Spleen (tissue), 7 donors: ENCODE measurements around the gene DTD2.

Source experiments
- POLR2A ChIP-seq, 3 donors: fragments of 450-650 bp; IDR thresholded peaks; one replicate each; pipeline ENCODE4 v1.5.1; 2017; ENCODE audit warnings: antibody characterized with exemption in 3 of 3, mild to moderate bottlenecking in 1 of 3
- POLR2AphosphoS5 ChIP-seq, 3 donors: sonication (generic); formaldehyde crosslinking; IDR thresholded peaks; one replicate each; pipeline ENCODE4 v1.5.1; 2017; ENCODE audit warnings: antibody characterized with exemption in 3 of 3
- TF ChIP-seq, protein P1 (sequence below), 11 experiments: fragments of 200-600 bp in 7 of 11; fragments of 450-650 bp in 4 of 11; sonication (generic) in 4 of 11; IDR thresholded peaks in 8 of 11; conservative IDR thresholded peaks in 3 of 11; 1 replicate in 7 of 11; 2 replicates in 4 of 11; pipeline versions ENCODE4 v1.4.0 to v1.8.0; 2016 to 2021; ENCODE audit warnings: antibody characterized with exemption in 11 of 11, inconsistent platforms in 4 of 11, mild to moderate bottlenecking in 1 of 11
- donor health status: DM: no; HTN: no; CAD: no; lungs with moderate emphysema.
- donor health status: DM: no; HTN: no; CAD: no.
- donor health status: DM: no; HTN: no; CAD: no.

DNA sequence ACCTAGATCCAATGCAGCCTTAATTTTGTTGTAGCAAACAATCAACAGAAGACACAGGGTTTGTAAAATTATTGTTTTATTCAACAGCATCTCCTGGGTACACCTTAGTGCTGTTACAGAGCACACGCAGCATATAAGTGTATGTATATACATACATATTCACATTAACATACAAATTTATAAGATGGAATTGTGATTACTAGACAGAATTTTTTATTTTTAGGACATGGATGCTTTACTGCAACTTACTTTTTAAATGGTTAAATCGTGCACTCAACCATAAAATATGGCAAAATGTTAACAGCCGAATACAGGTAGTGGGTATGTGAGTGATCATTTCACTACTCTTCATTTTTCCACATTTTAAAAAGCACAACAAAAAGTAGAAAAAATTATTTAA lies 53.6 kb downstream of the DTD2 start:
- TF ChIP-seq, protein P1, sequence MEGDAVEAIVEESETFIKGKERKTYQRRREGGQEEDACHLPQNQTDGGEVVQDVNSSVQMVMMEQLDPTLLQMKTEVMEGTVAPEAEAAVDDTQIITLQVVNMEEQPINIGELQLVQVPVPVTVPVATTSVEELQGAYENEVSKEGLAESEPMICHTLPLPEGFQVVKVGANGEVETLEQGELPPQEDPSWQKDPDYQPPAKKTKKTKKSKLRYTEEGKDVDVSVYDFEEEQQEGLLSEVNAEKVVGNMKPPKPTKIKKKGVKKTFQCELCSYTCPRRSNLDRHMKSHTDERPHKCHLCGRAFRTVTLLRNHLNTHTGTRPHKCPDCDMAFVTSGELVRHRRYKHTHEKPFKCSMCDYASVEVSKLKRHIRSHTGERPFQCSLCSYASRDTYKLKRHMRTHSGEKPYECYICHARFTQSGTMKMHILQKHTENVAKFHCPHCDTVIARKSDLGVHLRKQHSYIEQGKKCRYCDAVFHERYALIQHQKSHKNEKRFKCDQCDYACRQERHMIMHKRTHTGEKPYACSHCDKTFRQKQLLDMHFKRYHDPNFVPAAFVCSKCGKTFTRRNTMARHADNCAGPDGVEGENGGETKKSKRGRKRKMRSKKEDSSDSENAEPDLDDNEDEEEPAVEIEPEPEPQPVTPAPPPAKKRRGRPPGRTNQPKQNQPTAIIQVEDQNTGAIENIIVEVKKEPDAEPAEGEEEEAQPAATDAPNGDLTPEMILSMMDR (IDR thresholded peaks at IDR 0.05 in 8 of 11, conservative IDR thresholded peaks at IDR 0.05 in 3 of 11), result no peak
- TF ChIP-seq POLR2A (IDR thresholded peaks at IDR 0.05) (no peak), POLR2AphosphoS5 (IDR thresholded peaks at IDR 0.05) (no peak)
